Gastrocnemius medialis (tissue), 4 donors: ENCODE measurements around the gene ZBTB4. TPM values are rescaled to one million over a fixed set of nuclear protein-coding genes. Genes with fewer than 3 reads are reported as not detected.

Source experiments
- ATAC-seq, 2 donors: fragments of 150-250 bp; one replicate each; pipeline ENCODE4 v1.9.1; 2016
- DNase-seq, 2 donors: peaks; one replicate each; pipeline ENCODE4 v3.0.0-alpha.2; 2019
- H3K27ac ChIP-seq, 4 donors: fragments of 200-600 bp; sonication (generic); 1 replicate in 1 of 4; 2 replicates in 3 of 4; pipeline ENCODE4 v1.5.1; 2016 to 2018; ENCODE audit warnings: mild to moderate bottlenecking in 2 of 4, moderate library complexity in 1 of 4
- H3K27me3 ChIP-seq, 3 donors: fragments of 200-600 bp; sonication (generic) in 2 of 3; 1 replicate in 1 of 3; 2 replicates in 2 of 3; pipeline versions ENCODE4 v1.5.1 to v1.6.0; 2016 to 2019; ENCODE audit warnings: mild to moderate bottlenecking in 1 of 3, moderate library complexity in 1 of 3
- H3K36me3 ChIP-seq, 2 donors: fragments of 200-600 bp; sonication (generic) in 1 of 2; one replicate each; pipeline ENCODE4 v1.5.1; 2017 to 2018
- H3K4me1 ChIP-seq, 2 donors: fragments of 200-600 bp; sonication (generic) in 1 of 2; one replicate each; pipeline ENCODE4 v1.5.1; 2016 to 2017; ENCODE audit warnings: mild to moderate bottlenecking in 2 of 2
- H3K4me3 ChIP-seq, 4 donors: fragments of 200-600 bp; sonication (generic) in 3 of 4; 1 replicate in 1 of 4; 2 replicates in 3 of 4; pipeline ENCODE4 v1.5.1; 2016 to 2019; ENCODE audit warnings: mild to moderate bottlenecking in 2 of 4
- H3K9me3 ChIP-seq, 3 donors: fragments of 200-600 bp; sonication (generic) in 2 of 3; 1 replicate in 1 of 3; 2 replicates in 2 of 3; pipeline ENCODE4 v1.5.1; 2016 to 2019
- POLR2A ChIP-seq, 2 donors: fragments of 450-650 bp; IDR thresholded peaks; one replicate each; pipeline ENCODE4 v1.6.1; 2017; ENCODE audit warnings: antibody characterized with exemption in 2 of 2, mild to moderate bottlenecking in 2 of 2, moderate library complexity in 2 of 2
- in situ Hi-C, 4 donors: fragments of 200-750 bp; cut with MboI; loops; one replicate each; pipeline versions ENCODE4 v1.15.0 to v1.8.0; 2017; ENCODE audit warnings: low sequenced_read_pairs in 4 of 4
- intact Hi-C: fragments of 100-400 bp; cut with DNase I; formaldehyde crosslinking; loops from one replicate; pipeline ENCODE4 v1.15.1; 2023; ENCODE audit warnings: low total_unique reads
- total RNA-seq, 4 donors: library from RNA; depleted of rRNA; stranded (reverse); fragments of >200 nt; gene quantifications; one replicate each; pipeline versions ENCODE4 v1.1.0 to v1.2.3, GENCODE V29; 2016
- TF ChIP-seq, protein P1 (sequence below), 5 experiments: fragments of 450-650 bp in 3 of 5; fragments of 200-600 bp in 2 of 5; sonication (generic) in 2 of 5; IDR thresholded peaks in 4 of 5; conservative IDR thresholded peaks in 1 of 5; 1 replicate in 4 of 5; 2 replicates in 1 of 5; pipeline ENCODE4 v1.5.1; 2016 to 2019; ENCODE audit warnings: antibody characterized with exemption in 5 of 5, mild to moderate bottlenecking in 3 of 5, moderate library complexity in 3 of 5

The ZBTB4 gene
- total RNA-seq, 4 donors from 2014 or later: 24.2 to 43.1 (median 31.2) TPM

DNA sequence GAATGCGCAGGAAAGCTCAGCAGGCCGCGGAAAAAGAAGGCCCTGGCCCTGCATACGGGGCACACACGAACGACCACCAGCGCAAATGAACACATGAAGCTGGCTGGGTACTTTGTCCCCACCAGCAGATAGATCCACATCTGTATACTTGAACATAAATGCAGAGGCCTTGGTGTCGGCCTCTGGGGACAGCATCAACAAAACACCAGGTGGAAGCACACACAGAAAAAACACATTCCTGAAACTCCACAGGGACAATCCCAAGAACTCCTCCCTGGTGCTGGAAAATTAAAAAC lies 606 bp upstream of the ZBTB4 start:
- Histone ChIP-seq H3K27me3 (no peaks in the 10 kb centered on the region), H3K4me3 (peak overlapping the region; percentile 80 to 99 (median 93)), H3K9me3 (no peaks in the 10 kb centered on the region), H3K27ac (peak overlapping the region; percentile 97 to 100 (median 100)), H3K36me3 (no peaks in the 10 kb centered on the region), H3K4me1 (peaks cover 48 to 67% of the 10 kb centered on the region in 2 donors)
- in situ Hi-C loops (no loop called here), intact Hi-C loops (loop anchor here (5.0 to 10.0 kb wide), 2 partner anchors 455 to 828 kb away; partner anchors contain the start of genes BCL6B, C17orf100 and MED31)
- TF ChIP-seq, protein P1, sequence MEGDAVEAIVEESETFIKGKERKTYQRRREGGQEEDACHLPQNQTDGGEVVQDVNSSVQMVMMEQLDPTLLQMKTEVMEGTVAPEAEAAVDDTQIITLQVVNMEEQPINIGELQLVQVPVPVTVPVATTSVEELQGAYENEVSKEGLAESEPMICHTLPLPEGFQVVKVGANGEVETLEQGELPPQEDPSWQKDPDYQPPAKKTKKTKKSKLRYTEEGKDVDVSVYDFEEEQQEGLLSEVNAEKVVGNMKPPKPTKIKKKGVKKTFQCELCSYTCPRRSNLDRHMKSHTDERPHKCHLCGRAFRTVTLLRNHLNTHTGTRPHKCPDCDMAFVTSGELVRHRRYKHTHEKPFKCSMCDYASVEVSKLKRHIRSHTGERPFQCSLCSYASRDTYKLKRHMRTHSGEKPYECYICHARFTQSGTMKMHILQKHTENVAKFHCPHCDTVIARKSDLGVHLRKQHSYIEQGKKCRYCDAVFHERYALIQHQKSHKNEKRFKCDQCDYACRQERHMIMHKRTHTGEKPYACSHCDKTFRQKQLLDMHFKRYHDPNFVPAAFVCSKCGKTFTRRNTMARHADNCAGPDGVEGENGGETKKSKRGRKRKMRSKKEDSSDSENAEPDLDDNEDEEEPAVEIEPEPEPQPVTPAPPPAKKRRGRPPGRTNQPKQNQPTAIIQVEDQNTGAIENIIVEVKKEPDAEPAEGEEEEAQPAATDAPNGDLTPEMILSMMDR (IDR thresholded peaks at IDR 0.05 in 4 of 5, conservative IDR thresholded peaks at IDR 0.05 in 1 of 5): no peak
- TF ChIP-seq POLR2A (IDR thresholded peaks at IDR 0.05): no peak
- ATAC-seq (no peak), DNase-seq (no peak)

DNA sequence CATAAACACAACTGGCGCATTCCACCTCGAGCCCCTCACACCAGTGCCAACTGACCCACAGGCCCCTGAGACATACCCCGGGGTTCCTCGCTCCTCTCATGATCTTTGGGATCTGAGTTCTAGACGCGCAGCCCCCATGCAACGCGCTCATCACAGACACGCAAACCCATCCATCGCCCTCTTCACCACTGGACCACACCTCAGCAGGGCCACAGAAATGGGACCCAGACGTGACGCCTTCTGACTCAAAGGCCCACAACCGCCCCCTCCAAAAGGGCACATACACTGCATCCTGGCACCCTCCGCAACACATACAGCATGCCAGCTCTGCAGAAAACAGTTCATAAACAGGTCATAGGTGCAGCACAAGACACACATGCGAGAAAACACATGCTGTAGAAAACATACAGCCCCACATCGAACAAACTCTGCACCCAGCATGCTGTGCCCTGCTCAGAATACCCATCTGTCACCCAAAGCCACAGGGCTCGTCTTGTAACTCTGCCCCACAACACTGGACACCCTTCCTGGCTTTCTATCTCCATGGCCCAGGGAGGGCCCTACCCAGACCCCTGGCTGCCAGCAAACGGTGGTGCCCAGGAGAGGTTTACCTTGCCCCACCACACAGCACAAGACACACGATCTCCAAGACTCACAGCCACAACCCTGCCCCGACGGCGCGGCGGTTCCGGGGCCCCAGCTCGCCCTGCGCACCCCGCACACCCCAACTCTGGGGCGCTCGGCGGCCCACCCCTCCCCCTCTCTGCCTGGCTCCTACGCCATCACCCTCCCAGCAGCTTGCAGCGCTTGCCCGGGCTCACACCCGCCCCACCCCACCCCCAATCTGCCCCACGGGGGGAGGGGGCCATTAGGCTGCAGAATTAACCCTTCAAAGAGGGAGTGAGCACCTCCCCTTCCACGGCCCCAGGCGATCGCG lies 887 bp downstream of the ZBTB4 start:
- Histone ChIP-seq H3K4me1 (peaks cover 59 to 79% of the 10 kb centered on the region in 2 donors), H3K27ac (peak overlapping the region; percentile 97 to 100 (median 100)), H3K4me3 (peak overlapping the region; percentile 80 to 99 (median 92)), H3K9me3 (no peaks in the 10 kb centered on the region), H3K27me3 (no peaks in the 10 kb centered on the region), H3K36me3 (no peaks in the 10 kb centered on the region)
- in situ Hi-C loops: loop anchor here in 1 of 4 donors (5.0 kb wide), 1 partner anchor 36 kb away; no protein-coding TSS in a partner anchor
- peak; percentile 8 to 10 for ATAC-seq
- TF ChIP-seq POLR2A (IDR thresholded peaks at IDR 0.05): peak in 1 of 2 donors; percentile 0
- TF ChIP-seq, protein P1 (IDR thresholded peaks at IDR 0.05 in 4 of 5, conservative IDR thresholded peaks at IDR 0.05 in 1 of 5): peak in 1 of 5 experiments; percentile 9
- intact Hi-C loops: no loop called here
- peak; percentile 27 to 66 for DNase-seq

GRCh38 chr17:7477392-7478275 lies 1.8 kb downstream of the ZBTB4 start:
- peak; percentile 22 to 44 for DNase-seq

GRCh38 chr17:7476951-7477350 lies 2.5 kb downstream of the ZBTB4 start:
- in situ Hi-C loops (loop anchor here in 1 of 4 donors (5.0 kb wide), 1 partner anchor 35 kb away; no protein-coding TSS in a partner anchor), intact Hi-C loops (loop anchor here (2.0 kb wide), 1 partner anchor 32 kb away; the partner anchor contains the start of gene CHRNB1)
- DNase-seq: no peak
- Histone ChIP-seq H3K4me1 (peaks cover 57 to 74% of the 10 kb centered on the region in 2 donors), H3K9me3 (no peaks in the 10 kb centered on the region), H3K27me3 (no peaks in the 10 kb centered on the region), H3K27ac (peak overlapping the region; percentile 97 to 100 (median 100)), H3K36me3 (no peaks in the 10 kb centered on the region), H3K4me3 (peak overlapping the region; percentile 80 to 99 (median 92))
- ATAC-seq: no peak
- no peak for TF ChIP-seq POLR2A (IDR thresholded peaks at IDR 0.05)
- TF ChIP-seq, protein P1 (IDR thresholded peaks at IDR 0.05 in 4 of 5, conservative IDR thresholded peaks at IDR 0.05 in 1 of 5): no peak

More at GRCh38 chr17:7477392-7478275, 1.8 kb downstream of the ZBTB4 start:
- TF ChIP-seq, protein P1 (IDR thresholded peaks at IDR 0.05 in 4 of 5, conservative IDR thresholded peaks at IDR 0.05 in 1 of 5): no peak
- TF ChIP-seq POLR2A (IDR thresholded peaks at IDR 0.05): peak; percentile 32 to 42
- H3K4me1 ChIP-seq: peaks cover 59 to 79% of the 10 kb centered on the region in 2 donors
- H3K4me3 ChIP-seq: peak overlapping the region; percentile 80 to 99 (median 92)
- no peaks in the 10 kb centered on the region for H3K36me3 ChIP-seq
- H3K27me3 ChIP-seq: no peaks in the 10 kb centered on the region
- in situ Hi-C loops: loop anchor here in 1 of 4 donors (5.0 kb wide), 1 partner anchor 35 kb away; no protein-coding TSS in a partner anchor
- no peaks in the 10 kb centered on the region for H3K9me3 ChIP-seq
- intact Hi-C loops: loop anchor here (2.0 kb wide), 1 partner anchor 33 kb away; the partner anchor contains the start of gene CHRNB1
- ATAC-seq: no peak
- peak overlapping the region; percentile 97 to 100 (median 100) for H3K27ac ChIP-seq
